Measurements from ENCODE around the gene PIK3CA. TPM values are rescaled to one million over a fixed set of nuclear protein-coding genes. Genes with fewer than 3 reads are reported as not detected.
A peak's percentile ranks its signal among the peaks of the same experiment; 100 is the strongest.

The PIK3CA gene
- total and polyA plus RNA-seq, 10 of the 15 experiments (the other 5 are each of a cell fraction or from before 2014, with no cell fraction given) = 3.0 to 18.6 (median 9.0) TPM

DNA sequence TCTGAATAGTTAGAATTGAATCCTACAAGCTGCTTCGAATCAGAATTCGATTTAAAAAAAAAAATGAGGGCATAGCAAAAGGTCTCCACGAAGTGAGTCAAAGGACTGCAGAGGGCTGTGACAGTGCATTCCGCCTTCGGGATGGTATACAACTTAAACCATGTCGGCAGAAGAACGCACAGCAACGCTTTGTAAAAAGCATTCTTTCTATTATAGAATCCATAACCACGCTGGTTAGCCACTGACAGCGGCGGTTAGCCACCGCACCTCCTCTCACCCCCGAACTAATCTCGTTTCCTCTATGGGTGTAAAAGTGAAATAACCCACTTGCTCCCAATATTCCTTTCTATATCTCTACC lies 664 bp upstream of the PIK3CA start (continued):
- TF ChIP-seq, protein P1, sequence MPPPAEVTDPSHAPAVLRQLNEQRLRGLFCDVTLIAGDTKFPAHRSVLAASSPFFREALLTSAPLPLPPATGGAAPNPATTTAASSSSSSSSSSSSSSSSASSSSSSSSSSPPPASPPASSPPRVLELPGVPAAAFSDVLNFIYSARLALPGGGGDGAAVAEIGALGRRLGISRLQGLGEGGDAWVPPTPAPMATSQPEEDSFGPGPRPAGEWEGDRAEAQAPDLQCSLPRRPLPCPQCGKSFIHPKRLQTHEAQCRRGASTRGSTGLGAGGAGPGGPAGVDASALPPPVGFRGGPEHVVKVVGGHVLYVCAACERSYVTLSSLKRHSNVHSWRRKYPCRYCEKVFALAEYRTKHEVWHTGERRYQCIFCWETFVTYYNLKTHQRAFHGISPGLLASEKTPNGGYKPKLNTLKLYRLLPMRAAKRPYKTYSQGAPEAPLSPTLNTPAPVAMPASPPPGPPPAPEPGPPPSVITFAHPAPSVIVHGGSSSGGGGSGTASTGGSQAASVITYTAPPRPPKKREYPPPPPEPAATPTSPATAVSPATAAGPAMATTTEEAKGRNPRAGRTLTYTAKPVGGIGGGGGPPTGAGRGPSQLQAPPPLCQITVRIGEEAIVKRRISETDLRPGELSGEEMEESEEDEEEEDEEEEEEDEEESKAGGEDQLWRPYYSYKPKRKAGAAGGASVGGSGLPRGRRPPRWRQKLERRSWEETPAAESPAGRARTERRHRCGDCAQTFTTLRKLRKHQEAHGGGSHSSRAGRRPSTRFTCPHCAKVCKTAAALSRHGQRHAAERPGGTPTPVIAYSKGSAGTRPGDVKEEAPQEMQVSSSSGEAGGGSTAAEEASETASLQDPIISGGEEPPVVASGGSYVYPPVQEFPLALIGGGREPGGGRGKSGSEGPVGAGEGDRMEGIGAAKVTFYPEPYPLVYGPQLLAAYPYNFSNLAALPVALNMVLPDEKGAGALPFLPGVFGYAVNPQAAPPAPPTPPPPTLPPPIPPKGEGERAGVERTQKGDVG (CRISPR knock-in tag; IDR thresholded peaks at IDR 0.05) = no peak
- TF ChIP-seq ZNF384 (IDR thresholded peaks at IDR 0.05; ENCODE audit: borderline replicate concordance, low read depth, low read length) (no peak), NFXL1 (IDR thresholded peaks at IDR 0.05; ENCODE audit: borderline replicate concordance) (no peak), SIX5 (IDR thresholded peaks at IDR 0.05; ENCODE audit: low read depth, low read length, severe bottlenecking) (no peak), TCF7 (IDR thresholded peaks at IDR 0.05; ENCODE audit: borderline replicate concordance) (no peak; the same call in 1 of the 2 replicates), ATF7 (IDR thresholded peaks at IDR 0.05; ENCODE audit: low read depth) (no peak; the same call in none of the 2 replicates), TCF3 (IDR thresholded peaks at IDR 0.05; ENCODE audit: borderline replicate concordance, insufficient read depth, low read depth, low read length) (no peak), STAT3 (IDR thresholded peaks at IDR 0.05; ENCODE audit: low read depth, low read length) (no peak), PML (IDR thresholded peaks at IDR 0.05; ENCODE audit: low read length) (no peak), HDAC6 (IDR thresholded peaks at IDR 0.05; ENCODE audit: unreplicated experiment) (no peak), SMAD1 (IDR thresholded peaks at IDR 0.05; ENCODE audit: low read depth, partially characterized antibody) (peak; percentile 41), POU2F2 (IDR thresholded peaks at IDR 0.05; ENCODE audit: borderline replicate concordance, low read depth, low read length) (no peak), RBBP5 (conservative IDR thresholded peaks at IDR 0.05) (no peak), CEBPB (IDR thresholded peaks at IDR 0.05; ENCODE audit: borderline replicate concordance in 1 of 2, low read depth in 2 of 2, low read length in 2 of 2) (no peak), IKZF2 (IDR thresholded peaks at IDR 0.05) (peak; percentile 71 to 74; a peak in 3 of 4 replicates), NFYB (IDR thresholded peaks at IDR 0.05; ENCODE audit: insufficient read depth, low read depth, low read length) (no peak)
- TF ChIP-seq, protein P2, sequence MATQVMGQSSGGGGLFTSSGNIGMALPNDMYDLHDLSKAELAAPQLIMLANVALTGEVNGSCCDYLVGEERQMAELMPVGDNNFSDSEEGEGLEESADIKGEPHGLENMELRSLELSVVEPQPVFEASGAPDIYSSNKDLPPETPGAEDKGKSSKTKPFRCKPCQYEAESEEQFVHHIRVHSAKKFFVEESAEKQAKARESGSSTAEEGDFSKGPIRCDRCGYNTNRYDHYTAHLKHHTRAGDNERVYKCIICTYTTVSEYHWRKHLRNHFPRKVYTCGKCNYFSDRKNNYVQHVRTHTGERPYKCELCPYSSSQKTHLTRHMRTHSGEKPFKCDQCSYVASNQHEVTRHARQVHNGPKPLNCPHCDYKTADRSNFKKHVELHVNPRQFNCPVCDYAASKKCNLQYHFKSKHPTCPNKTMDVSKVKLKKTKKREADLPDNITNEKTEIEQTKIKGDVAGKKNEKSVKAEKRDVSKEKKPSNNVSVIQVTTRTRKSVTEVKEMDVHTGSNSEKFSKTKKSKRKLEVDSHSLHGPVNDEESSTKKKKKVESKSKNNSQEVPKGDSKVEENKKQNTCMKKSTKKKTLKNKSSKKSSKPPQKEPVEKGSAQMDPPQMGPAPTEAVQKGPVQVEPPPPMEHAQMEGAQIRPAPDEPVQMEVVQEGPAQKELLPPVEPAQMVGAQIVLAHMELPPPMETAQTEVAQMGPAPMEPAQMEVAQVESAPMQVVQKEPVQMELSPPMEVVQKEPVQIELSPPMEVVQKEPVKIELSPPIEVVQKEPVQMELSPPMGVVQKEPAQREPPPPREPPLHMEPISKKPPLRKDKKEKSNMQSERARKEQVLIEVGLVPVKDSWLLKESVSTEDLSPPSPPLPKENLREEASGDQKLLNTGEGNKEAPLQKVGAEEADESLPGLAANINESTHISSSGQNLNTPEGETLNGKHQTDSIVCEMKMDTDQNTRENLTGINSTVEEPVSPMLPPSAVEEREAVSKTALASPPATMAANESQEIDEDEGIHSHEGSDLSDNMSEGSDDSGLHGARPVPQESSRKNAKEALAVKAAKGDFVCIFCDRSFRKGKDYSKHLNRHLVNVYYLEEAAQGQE (IDR thresholded peaks at IDR 0.05; ENCODE audit: low read depth, low read length) = no peak
- TF ChIP-seq, protein P3, sequence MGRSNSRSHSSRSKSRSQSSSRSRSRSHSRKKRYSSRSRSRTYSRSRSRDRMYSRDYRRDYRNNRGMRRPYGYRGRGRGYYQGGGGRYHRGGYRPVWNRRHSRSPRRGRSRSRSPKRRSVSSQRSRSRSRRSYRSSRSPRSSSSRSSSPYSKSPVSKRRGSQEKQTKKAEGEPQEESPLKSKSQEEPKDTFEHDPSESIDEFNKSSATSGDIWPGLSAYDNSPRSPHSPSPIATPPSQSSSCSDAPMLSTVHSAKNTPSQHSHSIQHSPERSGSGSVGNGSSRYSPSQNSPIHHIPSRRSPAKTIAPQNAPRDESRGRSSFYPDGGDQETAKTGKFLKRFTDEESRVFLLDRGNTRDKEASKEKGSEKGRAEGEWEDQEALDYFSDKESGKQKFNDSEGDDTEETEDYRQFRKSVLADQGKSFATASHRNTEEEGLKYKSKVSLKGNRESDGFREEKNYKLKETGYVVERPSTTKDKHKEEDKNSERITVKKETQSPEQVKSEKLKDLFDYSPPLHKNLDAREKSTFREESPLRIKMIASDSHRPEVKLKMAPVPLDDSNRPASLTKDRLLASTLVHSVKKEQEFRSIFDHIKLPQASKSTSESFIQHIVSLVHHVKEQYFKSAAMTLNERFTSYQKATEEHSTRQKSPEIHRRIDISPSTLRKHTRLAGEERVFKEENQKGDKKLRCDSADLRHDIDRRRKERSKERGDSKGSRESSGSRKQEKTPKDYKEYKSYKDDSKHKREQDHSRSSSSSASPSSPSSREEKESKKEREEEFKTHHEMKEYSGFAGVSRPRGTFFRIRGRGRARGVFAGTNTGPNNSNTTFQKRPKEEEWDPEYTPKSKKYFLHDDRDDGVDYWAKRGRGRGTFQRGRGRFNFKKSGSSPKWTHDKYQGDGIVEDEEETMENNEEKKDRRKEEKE (IDR thresholded peaks at IDR 0.05) = no peak
- TF ChIP-seq, protein P4, sequence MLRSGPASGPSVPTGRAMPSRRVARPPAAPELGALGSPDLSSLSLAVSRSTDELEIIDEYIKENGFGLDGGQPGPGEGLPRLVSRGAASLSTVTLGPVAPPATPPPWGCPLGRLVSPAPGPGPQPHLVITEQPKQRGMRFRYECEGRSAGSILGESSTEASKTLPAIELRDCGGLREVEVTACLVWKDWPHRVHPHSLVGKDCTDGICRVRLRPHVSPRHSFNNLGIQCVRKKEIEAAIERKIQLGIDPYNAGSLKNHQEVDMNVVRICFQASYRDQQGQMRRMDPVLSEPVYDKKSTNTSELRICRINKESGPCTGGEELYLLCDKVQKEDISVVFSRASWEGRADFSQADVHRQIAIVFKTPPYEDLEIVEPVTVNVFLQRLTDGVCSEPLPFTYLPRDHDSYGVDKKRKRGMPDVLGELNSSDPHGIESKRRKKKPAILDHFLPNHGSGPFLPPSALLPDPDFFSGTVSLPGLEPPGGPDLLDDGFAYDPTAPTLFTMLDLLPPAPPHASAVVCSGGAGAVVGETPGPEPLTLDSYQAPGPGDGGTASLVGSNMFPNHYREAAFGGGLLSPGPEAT (IDR thresholded peaks at IDR 0.05; ENCODE audit: low read depth) = peak; percentile 83; the same call in 1 of the 2 replicates

All from GM12878 (cell line).